Activated CD4-positive, alpha-beta T cell treated with anti-CD3 and anti-CD28 coated beads for 4 hours (primary cell): Measurements from ENCODE around the gene OPCML.

Source experiments
- DNase-seq, 2 donors: peaks; one replicate each; pipeline ENCODE4 v3.0.0-alpha.2; 2020

OPCML gene

GRCh38 chr11:132866783-132867545 lies 665.3 kb downstream of the OPCML start:
- DNase-seq, result no peak

GRCh38 chr11:132865623-132866022 lies 666.7 kb downstream of the OPCML start:
- DNase-seq, result no peak

- DNase-seq, result no peak
Observed at GRCh38 chr11:132864811-132865576, 667.3 kb downstream of the OPCML start.

- no peak for DNase-seq
Observed at GRCh38 chr11:132862933-132863332, 669.4 kb downstream of the OPCML start.

- no peak for DNase-seq
Observed at GRCh38 chr11:132862137-132862536, 670.2 kb downstream of the OPCML start.

- no peak for DNase-seq
Observed at GRCh38 chr11:132859306-132859705, 673.0 kb downstream of the OPCML start.

- no peak for DNase-seq
Observed at GRCh38 chr11:132858223-132858622, 674.1 kb downstream of the OPCML start.

- DNase-seq, result no peak
Observed at GRCh38 chr11:132856032-132856431, 676.3 kb downstream of the OPCML start.

- no peak for DNase-seq
Observed at GRCh38 chr11:132855516-132855915, 676.8 kb downstream of the OPCML start.

GRCh38 chr11:132853886-132854285 lies 678.4 kb downstream of the OPCML start:
- no peak for DNase-seq

GRCh38 chr11:132852361-132852760 lies 679.9 kb downstream of the OPCML start:
- no peak for DNase-seq

GRCh38 chr11:132851247-132851646 lies 681.1 kb downstream of the OPCML start:
- no peak for DNase-seq

GRCh38 chr11:132850266-132850665 lies 682.0 kb downstream of the OPCML start:
- DNase-seq, result no peak

- DNase-seq, result no peak
Observed at GRCh38 chr11:132848336-132848735, 684.0 kb downstream of the OPCML start.

- DNase-seq, result no peak
Observed at GRCh38 chr11:132846075-132846474, 686.2 kb downstream of the OPCML start.

- DNase-seq, result no peak
Observed at GRCh38 chr11:132844956-132845696, 687.2 kb downstream of the OPCML start.

GRCh38 chr11:132840660-132841059 lies 691.6 kb downstream of the OPCML start:
- DNase-seq, result no peak

GRCh38 chr11:132840191-132840590 lies 692.1 kb downstream of the OPCML start:
- DNase-seq, result no peak

GRCh38 chr11:132839236-132839945 lies 692.9 kb downstream of the OPCML start:
- no peak for DNase-seq

- no peak for DNase-seq
Observed at GRCh38 chr11:132838627-132839026, 693.7 kb downstream of the OPCML start.

GRCh38 chr11:132831272-132831671 lies 701.0 kb downstream of the OPCML start:
- no peak for DNase-seq

- no peak for DNase-seq
Observed at GRCh38 chr11:132824642-132825041, 707.7 kb downstream of the OPCML start.

GRCh38 chr11:132822276-132822675 lies 710.0 kb downstream of the OPCML start:
- no peak for DNase-seq
